Measurements from ENCODE around the gene TOX3.

TOX3 gene

DNA sequence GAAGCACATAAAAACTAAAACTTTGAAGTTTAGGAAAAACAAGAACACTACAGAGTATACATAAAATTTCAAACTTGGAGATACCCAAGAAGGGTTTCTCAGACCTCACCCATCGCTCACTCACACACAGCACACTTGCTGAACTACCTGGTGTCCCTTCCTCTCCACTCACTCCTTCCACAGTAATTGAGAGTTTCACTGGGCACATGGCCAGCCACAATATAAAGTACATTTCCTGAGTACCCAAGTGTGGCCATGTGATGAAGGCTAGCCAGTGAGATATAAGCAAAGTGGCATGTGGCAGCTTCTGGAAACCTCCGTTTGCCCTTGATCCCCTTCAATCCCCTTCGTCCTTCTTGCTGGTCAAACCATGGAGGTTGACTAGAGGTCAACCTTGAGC is 11.9 kb downstream of the TOX3 start:
- DNase-seq = no peak

DNA sequence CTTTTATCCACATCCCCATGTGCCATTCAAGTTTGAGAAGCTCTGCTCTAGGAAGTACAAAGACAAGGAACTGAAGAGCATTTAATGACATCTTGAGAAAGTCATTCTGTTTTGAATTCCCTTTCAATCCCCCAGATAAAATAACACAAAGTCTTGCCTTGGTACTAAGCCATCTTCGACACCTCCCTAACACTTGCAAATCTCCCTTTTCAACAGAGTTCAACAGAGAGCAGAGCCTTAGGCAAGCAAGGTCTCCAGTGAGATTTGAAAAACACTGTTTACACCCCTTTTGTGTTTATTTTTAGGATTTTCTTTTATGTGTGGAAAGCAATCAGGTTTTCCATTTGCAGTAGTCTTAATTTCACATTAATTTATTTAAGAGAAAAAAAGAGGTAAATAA is 13.6 kb downstream of the TOX3 start:
- no peak for DNase-seq

DNA sequence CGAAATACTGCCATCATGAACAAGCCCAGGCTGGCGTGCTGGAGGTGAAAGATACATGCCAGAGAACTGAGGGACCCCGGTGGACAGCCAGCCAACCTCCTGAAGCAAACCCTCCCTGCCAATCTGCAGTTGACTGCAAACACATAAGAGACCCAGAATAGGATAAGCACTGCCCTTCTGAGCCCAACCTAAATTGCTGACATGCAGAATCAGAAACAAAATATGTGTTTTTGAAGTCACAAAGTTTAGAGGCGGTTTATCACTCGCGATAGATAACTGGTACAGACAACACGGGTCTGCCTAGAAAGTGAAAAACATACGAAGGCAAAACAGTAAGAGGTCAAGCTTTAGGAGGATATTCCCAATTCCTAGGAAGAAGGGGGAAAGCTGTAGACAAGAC is 14.6 kb downstream of the TOX3 start:
- DNase-seq = no peak

DNA sequence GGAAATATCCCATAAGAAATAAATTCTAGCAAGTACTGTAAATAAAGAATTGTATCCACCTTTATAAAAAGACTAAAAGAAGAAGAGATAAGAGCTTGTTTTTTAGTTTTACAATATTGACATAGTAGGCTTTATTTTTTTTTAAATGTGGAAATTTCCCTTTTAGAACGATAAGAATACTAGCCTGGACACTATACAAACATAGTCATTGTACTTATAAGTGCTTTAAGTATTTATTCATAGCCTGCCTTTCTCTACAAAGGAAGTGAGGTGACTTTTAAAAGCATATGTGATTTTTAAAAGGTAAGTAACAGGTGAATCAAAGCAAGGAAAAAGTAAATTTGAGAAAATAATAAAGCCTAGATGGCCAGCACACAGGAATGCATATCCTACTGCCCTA is 17.7 kb downstream of the TOX3 start:
- DNase-seq = no peak

DNA sequence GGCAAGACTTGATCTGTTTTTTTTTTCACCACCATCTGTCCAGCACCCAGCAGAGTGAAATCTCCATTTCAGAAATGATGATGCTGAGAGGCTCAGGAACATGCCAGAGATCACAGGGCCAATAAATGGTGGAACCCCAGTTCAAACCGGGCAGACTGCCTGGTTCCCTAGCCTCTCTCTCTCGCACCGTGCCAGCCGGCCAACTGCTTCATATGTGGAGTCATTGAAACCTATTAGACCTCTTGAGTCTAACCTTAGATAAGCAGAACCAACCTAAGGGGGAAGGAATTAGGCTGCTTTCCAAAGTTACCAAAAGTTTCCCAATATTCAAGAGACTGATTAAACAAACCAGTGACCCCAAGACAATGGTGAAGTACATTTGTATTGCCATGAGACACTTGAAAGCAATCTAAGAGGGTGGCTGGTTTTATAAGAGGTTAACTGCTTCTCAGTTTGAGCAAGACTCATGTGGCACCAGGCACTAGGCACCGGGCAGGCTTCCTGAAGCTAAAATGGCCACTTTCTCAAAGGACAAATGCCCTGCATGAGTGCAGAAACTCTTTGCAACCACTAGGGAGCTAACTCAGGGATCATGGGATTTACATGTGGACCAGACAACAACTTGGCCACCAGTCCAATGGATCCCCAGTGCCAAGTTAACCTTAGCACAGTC is 18.4 kb downstream of the TOX3 start:
- no peak for DNase-seq

DNA sequence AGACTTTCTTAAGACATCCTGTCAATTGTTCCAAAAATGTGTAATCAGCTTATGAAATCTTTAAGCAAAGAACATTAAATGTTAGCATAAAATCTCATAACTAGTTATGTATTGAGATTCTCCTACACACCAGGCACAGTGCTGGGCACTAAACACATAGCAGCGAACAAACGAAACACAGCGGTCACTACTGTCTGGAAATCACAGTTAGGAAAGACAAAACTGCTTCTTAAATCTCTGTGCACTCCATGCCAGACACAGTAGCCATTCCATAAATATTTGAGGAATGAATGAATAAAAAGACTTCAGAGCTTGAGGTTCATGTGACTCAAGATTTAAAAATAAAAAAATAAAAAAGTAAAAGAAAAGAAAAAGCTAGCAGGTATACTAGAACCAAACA is 20.1 kb downstream of the TOX3 start:
- no peak for DNase-seq

DNA sequence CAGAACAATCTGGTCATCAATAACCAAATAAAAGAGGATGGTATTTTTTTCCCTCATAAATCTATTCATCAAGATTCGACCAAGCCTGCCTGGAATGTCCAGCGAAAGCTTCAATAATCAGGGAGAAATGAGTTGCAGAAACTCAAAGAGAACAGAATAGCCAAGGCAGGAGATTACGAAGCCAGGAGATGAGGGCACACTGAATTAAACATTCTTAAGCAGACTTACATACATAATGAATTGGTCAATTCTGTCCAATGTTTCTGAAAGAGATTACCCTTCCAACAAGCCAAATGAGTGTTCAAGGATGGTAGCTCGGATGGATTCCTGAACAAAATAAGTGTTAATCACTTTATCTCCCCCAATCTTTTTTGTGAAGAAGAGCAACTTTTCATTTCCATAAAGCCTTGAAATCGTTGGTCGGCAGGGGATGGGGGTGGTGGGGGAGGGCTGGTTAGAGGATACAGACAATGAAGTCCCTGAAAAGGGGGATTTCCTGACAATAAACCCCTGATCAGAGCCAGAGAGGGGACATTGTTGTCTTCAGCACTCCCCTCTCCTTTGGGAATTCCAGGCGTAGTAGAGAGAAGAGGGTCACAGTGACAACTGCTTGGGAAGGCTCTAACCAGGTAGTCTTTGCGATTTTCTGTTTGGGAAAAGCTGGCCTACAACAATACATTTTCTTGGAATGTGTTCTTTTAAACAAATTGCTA is 20.7 kb downstream of the TOX3 start:
- no peak for DNase-seq

DNA sequence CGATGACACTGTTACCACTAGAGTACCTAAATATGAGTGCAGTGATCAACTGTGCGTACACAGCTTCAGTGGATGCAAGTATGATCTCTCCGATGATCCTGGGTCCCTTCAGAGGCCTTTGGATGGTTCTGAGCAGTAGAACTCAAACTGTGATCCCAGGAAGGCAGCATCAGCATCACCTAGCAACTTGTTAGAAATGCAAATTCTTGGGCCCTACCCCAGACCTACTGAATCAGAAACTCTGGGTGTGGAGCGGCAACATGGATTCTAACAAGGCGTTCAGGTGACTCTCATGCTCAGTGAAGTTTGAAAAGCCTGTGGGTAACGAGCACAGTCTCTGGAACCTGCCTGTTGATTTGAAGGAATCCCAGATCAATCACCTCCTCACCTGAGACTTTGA is 25.4 kb downstream of the TOX3 start:
- DNase-seq = no peak

DNA sequence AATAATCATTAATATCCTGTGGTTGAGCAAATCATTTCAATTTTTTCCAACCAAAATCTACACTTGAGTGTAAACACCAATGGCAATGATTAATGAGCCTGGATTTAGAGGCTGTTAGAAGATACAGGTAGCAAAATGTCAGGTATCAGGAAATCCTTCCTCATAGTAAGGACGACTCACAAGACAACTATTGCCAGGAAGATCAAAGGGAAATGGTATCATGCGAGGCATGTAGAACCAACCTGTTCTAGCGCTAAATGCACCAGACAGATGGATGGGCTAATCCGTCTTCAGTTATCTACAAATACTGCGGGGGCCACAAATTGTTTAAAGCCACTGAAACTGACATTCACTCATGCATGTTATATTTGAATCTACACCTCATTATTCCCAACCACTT is 28.1 kb downstream of the TOX3 start:
- DNase-seq = no peak

DNA sequence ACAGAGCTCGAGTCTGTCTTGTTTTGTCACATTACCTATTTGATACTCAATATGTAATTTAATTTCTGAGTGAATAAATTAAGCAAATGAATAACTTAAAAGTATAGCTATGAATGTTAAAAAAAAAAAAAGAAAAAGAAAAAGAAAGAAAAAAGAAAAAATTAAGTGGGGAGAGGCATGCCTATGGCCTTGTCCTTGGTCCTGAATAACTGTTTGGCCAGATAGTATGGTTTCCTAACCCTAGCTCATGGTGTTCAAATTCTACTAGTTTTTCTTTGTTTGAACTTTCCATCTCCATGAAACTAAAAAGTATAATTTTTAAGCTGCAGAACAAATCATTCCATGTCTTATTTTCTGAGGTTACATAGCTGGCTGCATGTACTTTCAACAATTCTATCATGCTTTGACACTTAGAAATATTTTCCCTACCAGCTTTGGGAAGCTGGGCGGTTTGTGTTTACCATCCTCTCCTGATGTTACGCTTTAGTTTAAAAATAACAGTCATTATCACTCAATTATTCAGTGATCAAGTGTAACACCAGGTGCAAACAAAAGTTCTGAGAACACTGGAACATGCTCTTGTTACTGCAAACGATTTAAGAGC is 31.8 kb downstream of the TOX3 start:
- peak; percentile 54 for DNase-seq

DNA sequence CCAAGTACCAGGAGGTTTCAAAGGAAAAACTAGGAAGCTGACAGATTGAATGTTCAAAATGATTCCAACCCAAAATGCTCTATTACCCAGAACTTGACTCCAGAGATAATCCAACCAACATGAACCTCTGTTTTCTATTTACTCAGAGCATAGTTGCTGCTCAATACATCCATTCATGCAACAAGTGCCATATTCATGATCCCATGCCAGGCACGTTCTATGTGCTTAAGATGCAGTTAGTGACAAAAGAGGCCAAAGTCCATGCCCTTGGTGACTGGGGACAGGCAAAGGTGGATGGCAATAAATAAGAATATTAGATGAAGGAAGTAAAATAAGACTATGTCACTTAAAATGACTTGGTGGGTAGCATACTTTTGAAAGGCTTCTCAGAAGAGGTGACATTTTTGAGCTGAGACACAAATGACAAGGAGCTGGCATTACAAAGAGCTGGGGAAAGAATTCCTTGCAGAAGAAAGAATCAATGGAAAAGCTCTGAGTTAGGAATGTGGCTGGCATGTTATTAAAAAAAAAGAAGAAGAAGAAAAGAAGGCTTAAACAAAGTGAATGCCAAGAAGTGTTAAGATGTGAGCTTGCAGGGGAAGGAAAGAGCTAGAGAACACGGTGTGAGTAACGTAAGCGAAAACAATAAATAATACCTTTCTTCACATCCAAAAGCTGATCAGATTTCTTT is 34.5 kb downstream of the TOX3 start:
- no peak for DNase-seq

DNA sequence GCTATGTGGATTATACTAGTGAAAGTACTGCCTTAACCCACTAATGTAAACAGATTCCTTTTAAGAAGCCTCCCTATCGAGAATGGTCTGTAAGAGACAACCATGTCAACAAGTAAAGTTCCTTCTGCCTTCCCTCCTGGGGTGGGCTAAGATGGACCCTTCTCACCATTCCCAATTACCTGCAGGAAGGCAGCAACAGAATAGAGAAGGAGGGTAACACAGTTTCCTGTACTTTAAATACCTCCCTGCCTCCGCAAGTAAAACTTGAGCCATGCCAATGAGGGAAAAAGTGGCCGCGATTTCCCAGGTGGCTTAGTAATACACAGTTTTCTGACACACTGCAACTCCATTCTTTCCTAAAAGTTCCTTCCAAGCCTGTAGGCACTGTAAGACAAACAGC is 45.2 kb downstream of the TOX3 start:
- no peak for DNase-seq

DNA sequence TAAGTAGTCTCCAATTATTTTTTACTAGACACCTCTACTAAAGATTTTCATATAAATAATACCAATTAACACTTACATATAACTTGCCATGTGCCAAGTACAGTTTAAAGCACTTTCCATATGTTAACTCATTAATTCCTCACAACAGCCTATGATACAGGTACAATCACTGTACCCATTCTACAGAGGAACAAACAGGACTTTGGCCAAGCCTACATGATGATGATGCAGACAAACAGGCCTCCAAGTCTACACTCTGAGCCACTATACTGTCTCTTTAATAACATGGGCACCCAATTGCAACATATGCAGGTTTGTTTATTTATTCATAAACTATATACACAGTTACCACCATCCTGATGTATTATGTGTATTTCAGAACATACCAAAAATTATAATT is 46.0 kb downstream of the TOX3 start:
- DNase-seq = no peak

DNA sequence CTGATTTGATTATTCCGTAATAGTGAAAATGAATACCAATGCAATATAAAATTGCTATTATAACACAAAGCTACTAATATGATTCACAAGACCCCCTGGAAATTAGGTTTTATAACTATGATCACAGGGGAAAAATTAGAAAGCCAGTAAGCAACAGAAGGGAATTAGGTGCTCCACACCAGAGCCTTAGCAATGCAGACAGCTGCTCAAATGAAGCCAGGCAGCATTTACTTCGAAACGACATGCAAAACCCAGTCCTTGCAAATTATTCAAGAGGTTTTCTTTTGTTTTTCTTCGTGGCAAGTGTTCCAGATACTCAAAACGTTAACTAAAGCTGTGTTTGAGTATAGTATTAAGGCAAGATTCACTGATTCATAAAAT is 47.9 kb downstream of the TOX3 start:
- DNase-seq = no peak

DNA sequence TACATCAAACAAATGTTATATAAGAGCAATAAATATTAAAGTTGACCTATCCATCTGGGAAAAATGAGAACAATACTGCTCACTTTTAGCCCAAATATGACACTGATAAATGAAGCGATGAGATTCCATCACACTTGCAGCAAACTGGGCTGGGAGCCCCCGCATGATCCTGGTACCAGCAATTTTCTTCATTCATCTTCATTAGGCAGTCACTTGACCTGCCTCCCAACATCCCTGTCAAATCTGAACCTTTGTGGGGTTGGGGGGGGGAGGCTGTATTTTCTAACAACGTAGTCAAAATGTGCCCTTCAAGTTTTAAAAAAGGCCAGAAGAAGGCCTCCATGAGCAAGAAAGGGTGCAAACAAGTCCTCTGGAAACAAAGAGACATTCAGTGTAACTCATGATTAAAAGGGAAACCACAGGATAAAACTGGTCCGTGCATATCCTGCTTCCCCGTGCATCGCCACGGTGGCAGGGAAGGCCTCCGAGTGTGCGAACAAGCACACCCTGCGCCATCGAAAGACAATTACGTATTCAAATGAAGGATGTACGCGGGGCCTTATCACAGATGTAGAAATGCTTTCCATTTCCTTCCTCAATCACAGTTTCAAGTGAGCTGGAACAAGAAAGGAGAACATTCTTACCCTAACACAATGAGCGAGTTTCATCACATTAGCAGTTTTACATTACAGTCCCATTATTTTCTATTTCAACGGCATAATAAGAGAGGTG is 48.4 kb downstream of the TOX3 start:
- no peak for DNase-seq

DNA sequence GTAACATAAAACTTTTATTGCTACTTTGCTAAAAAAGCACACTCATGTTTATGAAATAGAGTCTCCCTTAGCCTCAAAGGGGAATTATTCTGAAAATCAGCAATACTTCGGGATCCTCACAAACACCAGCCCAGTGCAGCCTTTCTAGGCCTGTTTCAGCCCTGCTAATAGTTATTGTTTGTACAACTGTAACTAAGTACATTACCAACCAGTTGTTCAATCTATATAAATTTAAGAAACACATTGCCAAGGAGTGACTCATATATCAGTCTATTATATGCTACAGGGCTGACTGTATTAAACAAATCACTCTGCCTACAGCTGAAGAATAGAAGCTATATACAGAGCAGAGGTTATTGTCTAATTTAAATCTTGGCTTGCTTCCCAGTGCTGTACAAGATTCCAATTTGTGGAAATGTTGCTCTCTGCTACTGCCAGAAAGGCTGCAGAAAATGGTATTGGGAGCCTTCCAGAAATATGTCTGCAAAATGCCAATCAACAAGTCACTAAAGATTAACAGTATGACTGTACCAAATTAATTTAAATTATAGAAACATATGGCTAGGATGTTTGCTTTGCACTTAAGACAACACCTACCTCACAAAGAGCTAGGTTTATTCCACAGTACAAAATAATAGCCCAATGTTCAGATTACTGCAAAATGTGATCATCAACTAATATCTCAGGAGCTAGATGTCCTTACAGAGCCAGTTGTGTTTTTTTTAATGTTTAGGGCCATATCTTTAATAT is 49.7 kb downstream of the TOX3 start:
- peak; percentile 88 for DNase-seq

DNA sequence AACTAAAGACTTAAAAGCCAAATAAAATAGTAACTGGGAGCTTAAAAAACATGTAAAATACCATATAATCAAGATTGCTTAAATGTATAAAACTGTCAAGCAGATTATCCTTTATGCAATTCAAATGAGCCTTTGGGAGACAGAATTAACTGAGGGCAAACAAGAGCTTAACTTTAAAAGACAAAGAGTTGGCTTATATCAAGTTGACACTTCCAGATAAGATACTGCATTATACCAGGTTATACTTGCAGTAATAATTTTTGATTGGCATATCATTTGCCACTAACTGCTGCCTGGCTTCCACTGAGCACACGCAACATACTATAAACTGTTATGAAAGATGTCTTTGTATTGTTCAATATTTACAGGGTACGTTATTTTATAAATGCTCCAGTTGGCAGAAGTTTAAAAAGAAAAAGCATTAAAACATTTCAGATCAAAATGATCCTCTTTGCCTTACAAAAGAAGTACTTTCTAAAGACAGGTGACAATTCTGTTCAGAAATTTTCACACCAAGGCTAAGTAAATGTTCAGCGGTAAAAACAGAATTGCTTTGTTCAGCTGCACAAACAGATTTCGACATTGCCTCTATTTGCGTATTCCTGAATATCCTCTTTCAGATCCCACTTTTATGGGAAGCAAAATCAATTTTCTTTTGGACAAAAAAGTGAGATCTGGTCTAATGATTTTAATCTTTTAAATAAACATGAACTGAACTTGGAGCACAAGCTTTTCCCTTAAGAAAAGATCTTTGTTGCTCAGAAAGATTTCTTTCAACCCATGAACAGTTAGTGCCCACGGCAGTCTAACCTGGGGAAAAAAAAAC is 50.7 kb downstream of the TOX3 start:
- DNase-seq = peak; percentile 55

DNA sequence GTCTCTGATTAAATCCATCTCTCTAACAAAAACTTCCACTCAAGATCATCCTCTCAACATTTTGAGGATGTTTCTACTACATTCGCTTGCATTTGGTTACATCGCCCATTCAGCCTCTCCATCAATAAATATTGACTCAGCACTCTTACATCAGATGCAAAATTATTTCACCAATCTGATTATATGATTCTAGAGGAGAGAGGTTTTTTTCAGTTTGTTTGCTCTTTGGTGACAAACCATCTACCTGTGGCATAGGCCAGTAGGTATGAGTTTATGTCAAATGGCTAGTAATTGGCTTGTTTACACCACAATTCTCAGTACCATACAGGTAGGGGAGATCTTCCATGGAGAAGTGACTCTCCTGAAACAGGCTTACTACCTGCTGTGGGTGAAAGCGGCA is 52.3 kb downstream of the TOX3 start:
- DNase-seq = no peak

DNA sequence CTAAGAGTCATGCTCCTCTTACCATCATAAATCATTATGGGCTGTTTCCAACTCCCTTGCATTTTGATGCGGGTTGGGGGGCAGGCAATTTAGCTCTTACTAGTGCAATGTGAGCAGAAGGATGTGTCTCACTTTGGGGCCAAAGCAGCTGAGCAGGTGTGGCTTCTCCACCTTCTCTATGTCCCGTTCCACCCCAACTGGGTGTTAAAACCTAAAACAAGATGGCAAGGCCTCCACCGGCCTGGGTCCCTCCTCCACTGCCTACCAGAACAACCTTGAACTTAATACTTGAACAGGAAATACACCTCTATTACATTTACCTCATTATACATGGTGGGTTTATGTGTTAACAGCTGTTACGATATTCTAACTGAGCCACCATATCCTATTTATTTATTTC is 52.8 kb downstream of the TOX3 start:
- DNase-seq = no peak

DNA sequence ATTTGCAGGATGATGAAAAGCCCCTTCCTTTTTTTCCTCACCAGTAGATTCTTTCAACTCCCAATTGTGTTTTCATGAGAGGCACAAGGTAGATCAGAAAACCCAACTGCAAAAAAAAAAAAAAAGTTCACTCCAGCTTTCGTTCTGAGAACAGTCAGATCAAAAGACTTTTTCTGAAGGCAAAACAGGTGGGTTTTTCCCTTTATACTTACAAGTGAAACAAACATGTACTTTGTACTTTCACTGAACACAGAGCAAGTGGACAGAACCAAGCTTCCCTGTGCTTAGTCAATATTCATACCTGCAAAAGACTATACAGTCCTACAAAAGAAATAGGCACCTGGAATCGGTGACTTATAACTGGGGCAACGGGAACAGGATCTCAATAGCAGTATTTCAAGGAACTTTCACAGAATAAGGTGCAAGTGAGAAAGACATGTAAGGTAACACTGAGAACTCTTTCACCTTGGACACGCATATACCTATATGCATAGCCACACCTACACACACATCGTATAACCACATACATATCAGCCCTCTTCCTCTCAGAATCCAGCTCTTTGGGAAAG is 54.1 kb downstream of the TOX3 start:
- no peak for DNase-seq

DNA sequence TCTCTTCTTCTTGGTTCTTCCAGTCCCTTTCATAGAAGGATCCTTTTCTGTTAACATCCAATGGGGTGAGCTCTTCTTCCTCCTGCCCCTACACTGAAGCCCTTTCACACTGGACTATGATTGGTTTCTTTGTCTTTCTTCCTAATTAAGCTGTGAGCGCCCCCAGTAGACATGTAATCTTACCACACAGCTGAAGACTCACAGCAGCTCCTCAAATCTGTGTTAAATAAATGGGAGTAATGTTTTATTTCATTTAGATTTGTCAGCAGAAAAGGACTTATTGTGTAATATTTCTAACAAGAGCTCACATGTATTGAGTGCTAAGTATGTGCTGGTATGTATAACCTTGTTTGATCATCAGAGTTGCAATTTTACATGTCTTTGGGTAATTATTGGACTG is 55.7 kb downstream of the TOX3 start:
- no peak for DNase-seq
